PC-3 (cell line): ENCODE measurements around the gene RFESD. TPM values are rescaled to one million over a fixed set of nuclear protein-coding genes. Genes with fewer than 3 reads are reported as not detected.

ENCODE experiments used
- ATAC-seq: fragments of 200-7000 bp; cut with Tn5 transposase; 2 replicates; pipeline ENCODE4 v1.9.1; 2020; ENCODE audit warnings: mild to moderate bottlenecking, moderate library complexity
- BruUV-seq: library from RNA; stranded (reverse); fragments of 400-500 nt; replicated peaks from 2 replicates; lab custom pipeline; 2021; lab: Mats Ljungman, UMichigan
- CTCF ChIA-PET: fragments of 300-600 bp; sonication (Branson Sonifier 250); formaldehyde crosslinking; loops from one replicate; lab custom pipeline; 2022; ENCODE audit warnings: antibody characterized with exemption; lab: Charles Lee
- POLR2A ChIA-PET: fragments of 300-600 bp; sonication (Branson Sonifier 250); formaldehyde crosslinking; loops from one replicate; lab custom pipeline; 2022; ENCODE audit warnings: antibody characterized with exemption; ENCODE audit not compliant: unreplicated experiment; lab: Charles Lee
- DNase-seq: peaks from one replicate; pipeline ENCODE4 v3.0.0-alpha.2; 2015
- H2AFZ ChIP-seq: fragments of 300-600 bp; sonication (generic); 2 replicates; pipeline ENCODE4 v1.6.0; 2016; ENCODE audit warnings: antibody characterized with exemption, low read length
- H3F3A ChIP-seq: fragments of 300-600 bp; sonication (generic); one replicate; pipeline ENCODE4 v1.6.0; 2017; ENCODE audit warnings: antibody characterized with exemption, low read length, control low read depth, mild to moderate bottlenecking; ENCODE audit not compliant: unreplicated experiment
- H3K27ac ChIP-seq: fragments of 300-600 bp; sonication (generic); 2 replicates; pipeline ENCODE4 v1.5.1; 2016; ENCODE audit warnings: mild to moderate bottlenecking, low read length
- H3K27me3 ChIP-seq: fragments of 300-600 bp; sonication (generic); 2 replicates; pipeline ENCODE4 v1.6.1; 2016; ENCODE audit warnings: low read length, mixed read lengths
- H3K36me3 ChIP-seq: fragments of 300-600 bp; sonication (generic); 2 replicates; pipeline ENCODE4 v1.6.1; 2016; ENCODE audit warnings: low read depth, mixed run types, low read length, mixed read lengths
- H3K4me1 ChIP-seq: fragments of 300-600 bp; sonication (generic); 2 replicates; pipeline ENCODE4 v1.5.1; 2016; ENCODE audit warnings: low read length; ENCODE audit not compliant: insufficient read depth
- H3K4me2 ChIP-seq: fragments of 300-600 bp; sonication (generic); 2 replicates; pipeline ENCODE4 v1.6.0; 2016; ENCODE audit warnings: low read length
- H3K4me3 ChIP-seq: fragments of 300-600 bp; sonication (generic); 2 replicates; pipeline ENCODE4 v1.5.1; 2016; ENCODE audit warnings: mild to moderate bottlenecking, low read length, mixed read lengths
- H3K79me2 ChIP-seq: fragments of 300-600 bp; sonication (generic); 2 replicates; pipeline ENCODE4 v1.6.1; 2017; ENCODE audit warnings: low read length, mixed read lengths
- H3K9ac ChIP-seq: fragments of 300-600 bp; sonication (generic); 2 replicates; pipeline ENCODE4 v1.6.0; 2016; ENCODE audit warnings: mild to moderate bottlenecking, low read length
- H3K9me2 ChIP-seq: fragments of 300-600 bp; sonication (generic); replicated peaks from 2 replicates; pipeline ENCODE4 v1.6.1; 2016; ENCODE audit warnings: mixed run types, low read length, mixed read lengths
- H3K9me3 ChIP-seq: fragments of 300-600 bp; sonication (generic); 2 replicates; pipeline ENCODE4 v1.6.1; 2016; ENCODE audit warnings: low read length, mixed read lengths
- H4K20me1 ChIP-seq: fragments of 300-600 bp; sonication (generic); 2 replicates; pipeline ENCODE4 v1.6.1; 2016; ENCODE audit warnings: low read length, mixed read lengths
- EZH2 ChIP-seq: fragments of 300-600 bp; sonication (generic); IDR thresholded peaks from one replicate; pipeline ENCODE4 v1.6.1; 2017; ENCODE audit warnings: antibody characterized with exemption, mild to moderate bottlenecking, low read length; ENCODE audit not compliant: unreplicated experiment
- EZH2phosphoT487 ChIP-seq: fragments of 300-600 bp; sonication (generic); IDR thresholded peaks from 2 replicates; pipeline ENCODE4 v1.6.1; 2018; ENCODE audit warnings: mild to moderate bottlenecking, antibody characterized with exemption, low read length, borderline replicate concordance
- intact Hi-C: fragments of 100-400 bp; cut with micrococcal nuclease; formaldehyde crosslinking; loops from 2 replicates; pipeline ENCODE4 v1.9.0; 2023
- total RNA-seq: library from RNA; depleted of rRNA; stranded (reverse); fragments of >200 nt; gene quantifications from 2 replicates; pipeline ENCODE4 v1.2.3, GENCODE V29; 2014
- TF ChIP-seq, protein P1 (sequence below): fragments of 300-600 bp; sonication (generic); conservative IDR thresholded peaks from 2 replicates; pipeline ENCODE4 v1.5.1; 2017; ENCODE audit warnings: antibody characterized with exemption, low read depth, mild to moderate bottlenecking, low read length

RFESD gene
- total RNA-seq, 1 experiment from 2014 or later: 0.36 TPM

DNA sequence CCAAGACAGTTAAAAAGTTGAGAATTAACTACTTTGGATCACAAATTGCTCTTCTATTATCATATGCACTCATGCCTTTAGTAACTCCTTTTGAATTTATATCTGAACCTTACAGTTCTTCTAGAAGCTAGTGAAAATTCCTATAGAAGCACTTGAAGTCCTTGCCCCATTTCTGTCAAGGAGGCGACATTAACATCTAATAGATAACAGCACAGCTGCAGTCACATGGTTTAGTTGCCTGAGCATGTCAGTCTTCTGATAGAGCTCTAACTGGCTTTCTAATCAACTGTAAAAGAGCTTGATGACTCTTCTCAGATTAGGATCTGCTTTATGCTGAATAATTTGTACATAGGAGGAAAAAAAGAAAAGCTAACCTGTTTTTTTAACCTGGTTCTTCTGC, 9.0 kb downstream of the RFESD start:
- no TSS peak for BruUV-seq
- CTCF ChIA-PET: no interaction called here
- POLR2A ChIA-PET: no interaction called here
- Histone ChIP-seq H3K4me1 (no peaks in the 10 kb centered on the region), H4K20me1 (no peaks in the 10 kb centered on the region), H3K9ac (no peak overlapping the region), H3K4me2 (no peak overlapping the region), H3K9me3 (no peaks in the 10 kb centered on the region), H3K27me3 (no peaks in the 10 kb centered on the region), H3F3A (no peaks in the 10 kb centered on the region), H2AFZ (no peak overlapping the region), H3K27ac (no peak overlapping the region), H3K79me2 (no peaks in the 10 kb centered on the region), H3K36me3 (no peaks in the 10 kb centered on the region), H3K4me3 (no peak overlapping the region), H3K9me2 (no peaks in the 10 kb centered on the region)
- ATAC-seq: no peak
- TF ChIP-seq EZH2phosphoT487 (no peak), EZH2 (no peak)
- TF ChIP-seq, protein P1, sequence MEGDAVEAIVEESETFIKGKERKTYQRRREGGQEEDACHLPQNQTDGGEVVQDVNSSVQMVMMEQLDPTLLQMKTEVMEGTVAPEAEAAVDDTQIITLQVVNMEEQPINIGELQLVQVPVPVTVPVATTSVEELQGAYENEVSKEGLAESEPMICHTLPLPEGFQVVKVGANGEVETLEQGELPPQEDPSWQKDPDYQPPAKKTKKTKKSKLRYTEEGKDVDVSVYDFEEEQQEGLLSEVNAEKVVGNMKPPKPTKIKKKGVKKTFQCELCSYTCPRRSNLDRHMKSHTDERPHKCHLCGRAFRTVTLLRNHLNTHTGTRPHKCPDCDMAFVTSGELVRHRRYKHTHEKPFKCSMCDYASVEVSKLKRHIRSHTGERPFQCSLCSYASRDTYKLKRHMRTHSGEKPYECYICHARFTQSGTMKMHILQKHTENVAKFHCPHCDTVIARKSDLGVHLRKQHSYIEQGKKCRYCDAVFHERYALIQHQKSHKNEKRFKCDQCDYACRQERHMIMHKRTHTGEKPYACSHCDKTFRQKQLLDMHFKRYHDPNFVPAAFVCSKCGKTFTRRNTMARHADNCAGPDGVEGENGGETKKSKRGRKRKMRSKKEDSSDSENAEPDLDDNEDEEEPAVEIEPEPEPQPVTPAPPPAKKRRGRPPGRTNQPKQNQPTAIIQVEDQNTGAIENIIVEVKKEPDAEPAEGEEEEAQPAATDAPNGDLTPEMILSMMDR: no peak
- no peak for DNase-seq
- intact Hi-C loops: no loop called here

DNA sequence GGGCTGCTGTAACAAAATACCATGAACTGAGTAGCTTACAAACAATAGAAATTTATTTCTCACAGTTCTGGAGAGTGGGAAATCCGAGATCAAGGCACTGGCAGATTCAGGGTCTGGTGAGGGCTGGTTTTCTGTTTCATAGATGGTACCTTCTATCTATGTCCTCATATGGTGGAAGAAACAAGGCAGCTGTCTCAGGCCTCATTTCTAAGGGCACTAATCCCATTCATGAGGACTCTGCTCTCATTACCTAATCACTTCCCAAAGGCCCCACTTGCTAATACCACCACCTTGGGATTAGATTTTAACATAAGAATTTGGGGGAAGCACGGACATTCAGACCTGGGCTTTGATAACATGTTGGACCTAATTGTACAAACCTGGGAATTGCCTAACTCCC, 13.5 kb downstream of the RFESD start:
- no peak overlapping the region for H3K4me3 ChIP-seq
- H3K79me2 ChIP-seq: no peaks in the 10 kb centered on the region
- no peak overlapping the region for H2AFZ ChIP-seq
- intact Hi-C loops: no loop called here
- BruUV-seq: no TSS peak
- TF ChIP-seq EZH2 (no peak), EZH2phosphoT487 (no peak)
- TF ChIP-seq, protein P1: no peak
- H3F3A ChIP-seq: no peaks in the 10 kb centered on the region
- no peaks in the 10 kb centered on the region for H3K9me2 ChIP-seq
- H3K27ac ChIP-seq: no peak overlapping the region
- CTCF ChIA-PET: no interaction called here
- POLR2A ChIA-PET: no interaction called here
- no peaks in the 10 kb centered on the region for H3K9me3 ChIP-seq
- no peaks in the 10 kb centered on the region for H3K4me1 ChIP-seq
- no peak for DNase-seq
- H3K9ac ChIP-seq: no peak overlapping the region
- no peaks in the 10 kb centered on the region for H3K27me3 ChIP-seq
- no peaks in the 10 kb centered on the region for H3K36me3 ChIP-seq
- no peaks in the 10 kb centered on the region for H4K20me1 ChIP-seq
- ATAC-seq: no peak
- H3K4me2 ChIP-seq: no peak overlapping the region

DNA sequence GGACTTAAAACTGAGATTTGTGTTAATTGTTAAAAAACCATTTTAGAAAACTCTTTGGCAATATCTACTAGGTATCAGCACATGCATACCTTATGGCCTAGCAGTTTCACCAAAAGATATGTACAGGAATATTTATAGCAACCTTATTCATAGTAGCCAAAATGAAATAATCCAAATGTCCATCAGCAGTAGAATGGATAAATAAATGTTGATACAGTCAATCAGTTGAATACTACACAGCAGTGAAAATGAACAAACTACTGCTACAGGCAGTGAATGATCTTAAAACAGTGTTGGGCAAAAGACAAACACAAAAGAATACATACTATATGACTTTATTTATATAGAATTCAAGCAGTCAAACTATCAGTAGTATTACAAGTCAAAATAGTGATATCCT, 16.4 kb downstream of the RFESD start:
- Histone ChIP-seq H3K9ac (no peak overlapping the region), H3K4me1 (no peaks in the 10 kb centered on the region), H3K9me2 (no peaks in the 10 kb centered on the region), H3K4me3 (no peak overlapping the region), H3K27me3 (no peaks in the 10 kb centered on the region), H4K20me1 (no peaks in the 10 kb centered on the region), H3K9me3 (no peaks in the 10 kb centered on the region), H3K36me3 (no peaks in the 10 kb centered on the region), H3F3A (no peaks in the 10 kb centered on the region), H3K4me2 (no peak overlapping the region), H2AFZ (no peak overlapping the region), H3K79me2 (no peaks in the 10 kb centered on the region), H3K27ac (no peak overlapping the region)
- no peak for ATAC-seq
- intact Hi-C loops: no loop called here
- BruUV-seq: no TSS peak
- POLR2A ChIA-PET: no interaction called here
- CTCF ChIA-PET: no interaction called here
- TF ChIP-seq EZH2 (no peak), EZH2phosphoT487 (no peak)
- TF ChIP-seq, protein P1: no peak
- no peak for DNase-seq
